WTC11 (cell line): ENCODE results near the gene STARD5.

Source experiments
- SP1 ChIP-seq: sonication (generic); formaldehyde crosslinking; conservative IDR thresholded peaks from 2 replicates; pipeline ENCODE4 v1.8.1; 2022; ENCODE audit warnings: missing genetic modification reagents
- TEAD4 ChIP-seq: sonication (generic); formaldehyde crosslinking; IDR thresholded peaks from 2 replicates; pipeline ENCODE4 v1.8.0; 2022; ENCODE audit warnings: mild to moderate bottlenecking, missing genetic modification reagents
- USF2 ChIP-seq: sonication (generic); formaldehyde crosslinking; IDR thresholded peaks from 2 replicates; pipeline ENCODE4 v1.8.1; 2023; ENCODE audit warnings: mild to moderate bottlenecking, missing genetic modification reagents, moderate library complexity
- TF ChIP-seq, protein P1 (sequence below): fragments of 200-600 bp; IDR thresholded peaks from 2 replicates; pipeline ENCODE4 v1.8.0; 2022; ENCODE audit warnings: antibody characterized with exemption

DNA sequence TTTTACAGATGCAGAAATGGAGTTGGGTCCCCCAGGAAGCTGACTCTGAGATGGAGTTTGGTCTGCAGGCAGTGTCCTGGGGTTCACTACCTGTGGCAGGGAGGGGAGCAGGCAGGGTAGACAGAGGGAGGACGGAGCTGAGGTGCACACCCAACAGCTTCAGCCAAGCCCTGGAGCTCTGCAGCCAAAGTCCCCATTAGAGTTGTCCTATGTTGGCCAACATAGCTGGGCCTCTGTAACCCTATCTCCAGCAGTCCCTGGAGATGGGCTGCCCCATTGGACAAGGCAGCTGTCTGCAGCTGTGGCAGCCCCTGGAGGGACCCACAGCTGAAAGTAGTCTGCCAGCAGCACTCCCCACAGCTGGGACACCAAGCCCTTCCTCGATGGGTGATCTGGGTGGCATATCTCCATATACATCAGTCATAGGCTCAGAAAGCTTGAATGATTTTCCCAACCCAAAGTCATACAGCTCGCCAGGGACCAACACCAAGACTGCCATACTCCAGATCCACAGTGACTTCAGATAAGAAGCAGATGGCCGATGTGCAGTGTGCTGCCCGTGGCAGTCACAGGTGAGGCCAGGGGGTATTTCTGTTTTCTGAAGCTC lies 31.9 kb downstream of the STARD5 start:
- TF ChIP-seq, protein P1, sequence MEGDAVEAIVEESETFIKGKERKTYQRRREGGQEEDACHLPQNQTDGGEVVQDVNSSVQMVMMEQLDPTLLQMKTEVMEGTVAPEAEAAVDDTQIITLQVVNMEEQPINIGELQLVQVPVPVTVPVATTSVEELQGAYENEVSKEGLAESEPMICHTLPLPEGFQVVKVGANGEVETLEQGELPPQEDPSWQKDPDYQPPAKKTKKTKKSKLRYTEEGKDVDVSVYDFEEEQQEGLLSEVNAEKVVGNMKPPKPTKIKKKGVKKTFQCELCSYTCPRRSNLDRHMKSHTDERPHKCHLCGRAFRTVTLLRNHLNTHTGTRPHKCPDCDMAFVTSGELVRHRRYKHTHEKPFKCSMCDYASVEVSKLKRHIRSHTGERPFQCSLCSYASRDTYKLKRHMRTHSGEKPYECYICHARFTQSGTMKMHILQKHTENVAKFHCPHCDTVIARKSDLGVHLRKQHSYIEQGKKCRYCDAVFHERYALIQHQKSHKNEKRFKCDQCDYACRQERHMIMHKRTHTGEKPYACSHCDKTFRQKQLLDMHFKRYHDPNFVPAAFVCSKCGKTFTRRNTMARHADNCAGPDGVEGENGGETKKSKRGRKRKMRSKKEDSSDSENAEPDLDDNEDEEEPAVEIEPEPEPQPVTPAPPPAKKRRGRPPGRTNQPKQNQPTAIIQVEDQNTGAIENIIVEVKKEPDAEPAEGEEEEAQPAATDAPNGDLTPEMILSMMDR, result no peak
- TF ChIP-seq SP1 (CRISPR knock-in tag), result no peak
- TF ChIP-seq TEAD4, result no peak
- no peak for TF ChIP-seq USF2 (CRISPR knock-in tag)
